GM18498 (cell line): ENCODE data around the gene ARMC9.
"Not testable (repeated sequence)": the region's sequence is repeated elsewhere in the genome, so short reads cannot be mapped to it uniquely, and the experiment has no call there.

Experiments
- ATAC-seq: cut with Tn5 transposase; IDR thresholded peaks from one replicate; pipeline ENCODE4 v1.9.1; 2021; ENCODE audit warnings: mild to moderate bottlenecking, moderate library complexity; ENCODE audit not compliant: unreplicated experiment

Gene ARMC9

GRCh38 chr2:231280846-231281245 is 82.4 kb downstream of the ARMC9 start:
- no peak for ATAC-seq

- no peak for ATAC-seq
Observed at GRCh38 chr2:231284296-231284695, 85.9 kb downstream of the ARMC9 start.

- ATAC-seq = no peak
Observed at GRCh38 chr2:231286964-231287363, 88.5 kb downstream of the ARMC9 start.

- no peak for ATAC-seq
Observed at GRCh38 chr2:231287696-231288095, 89.3 kb downstream of the ARMC9 start.

GRCh38 chr2:231288590-231288989 is 90.2 kb downstream of the ARMC9 start:
- no peak for ATAC-seq

GRCh38 chr2:231290321-231291015 is 92.0 kb downstream of the ARMC9 start:
- ATAC-seq = no peak

- ATAC-seq = no peak
Observed at GRCh38 chr2:231292472-231293134, 94.2 kb downstream of the ARMC9 start.

GRCh38 chr2:231293163-231293562 is 94.7 kb downstream of the ARMC9 start:
- ATAC-seq = no peak

GRCh38 chr2:231294116-231294515 is 95.7 kb downstream of the ARMC9 start:
- no peak for ATAC-seq

GRCh38 chr2:231294571-231295362 is 96.3 kb downstream of the ARMC9 start:
- no peak for ATAC-seq

- no peak for ATAC-seq
Observed at GRCh38 chr2:231295363-231295655, 96.9 kb downstream of the ARMC9 start.

- no peak for ATAC-seq
Observed at GRCh38 chr2:231296401-231296974, 98.1 kb downstream of the ARMC9 start.

- peak; percentile 59 for ATAC-seq
Observed at GRCh38 chr2:231297108-231297908, 98.9 kb downstream of the ARMC9 start.

GRCh38 chr2:231298091-231298490 is 99.7 kb downstream of the ARMC9 start:
- ATAC-seq = no peak

- no peak for ATAC-seq
Observed at GRCh38 chr2:231299267-231299666, 100.8 kb downstream of the ARMC9 start.

GRCh38 chr2:231300020-231300721 is 101.7 kb downstream of the ARMC9 start:
- no peak for ATAC-seq

- no peak for ATAC-seq
Observed at GRCh38 chr2:231300722-231301076, 102.3 kb downstream of the ARMC9 start.

- not testable (repeated sequence) for ATAC-seq
Observed at GRCh38 chr2:231304259-231304658, 105.8 kb downstream of the ARMC9 start.

GRCh38 chr2:231305221-231305620 is 106.8 kb downstream of the ARMC9 start:
- no peak for ATAC-seq

- no peak for ATAC-seq
Observed at GRCh38 chr2:231306791-231307393, 108.5 kb downstream of the ARMC9 start.
